A673 (cell line): ENCODE data around the gene TNPO2.

Experiments used
- EZH2 ChIP-seq: fragments of 200-600 bp; sonication (generic); IDR thresholded peaks from 2 replicates; pipeline ENCODE4 v1.6.1; 2017; ENCODE audit warnings: borderline replicate concordance, low read depth, mild to moderate bottlenecking, mixed read lengths, antibody characterized with exemption, low read length; ENCODE audit not compliant: poor library complexity, severe bottlenecking
- TF ChIP-seq, protein P1 (sequence below): fragments of 300-800, 200-600 bp; sonication (generic); conservative IDR thresholded peaks from 2 replicates; pipeline ENCODE4 v1.5.1; 2017; ENCODE audit warnings: low read depth, mild to moderate bottlenecking, antibody characterized with exemption, low read length, moderate library complexity, mixed read lengths

DNA sequence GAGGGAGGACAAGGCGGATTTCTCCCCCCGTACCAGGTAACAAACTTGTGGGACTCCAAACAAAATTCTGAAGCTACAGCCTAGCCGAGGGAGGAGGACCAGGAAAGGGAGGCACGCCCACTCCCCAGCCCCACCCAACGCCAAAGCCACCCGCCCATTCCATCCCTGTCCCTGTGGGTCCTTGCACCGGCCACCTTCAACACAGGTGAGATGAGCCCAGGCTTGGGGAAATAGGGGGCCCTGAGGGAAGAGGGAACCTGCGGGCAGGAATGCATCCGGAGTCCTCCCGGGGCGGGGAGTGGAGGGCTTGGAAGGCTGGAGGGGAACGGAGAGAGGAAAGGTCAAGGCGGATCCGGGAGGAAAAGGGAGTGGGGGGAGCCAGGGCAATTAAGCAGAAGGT is 27.9 kb upstream of the TNPO2 start, which contains the start of gene BEST2:
- TF ChIP-seq EZH2 = no peak
- TF ChIP-seq, protein P1, sequence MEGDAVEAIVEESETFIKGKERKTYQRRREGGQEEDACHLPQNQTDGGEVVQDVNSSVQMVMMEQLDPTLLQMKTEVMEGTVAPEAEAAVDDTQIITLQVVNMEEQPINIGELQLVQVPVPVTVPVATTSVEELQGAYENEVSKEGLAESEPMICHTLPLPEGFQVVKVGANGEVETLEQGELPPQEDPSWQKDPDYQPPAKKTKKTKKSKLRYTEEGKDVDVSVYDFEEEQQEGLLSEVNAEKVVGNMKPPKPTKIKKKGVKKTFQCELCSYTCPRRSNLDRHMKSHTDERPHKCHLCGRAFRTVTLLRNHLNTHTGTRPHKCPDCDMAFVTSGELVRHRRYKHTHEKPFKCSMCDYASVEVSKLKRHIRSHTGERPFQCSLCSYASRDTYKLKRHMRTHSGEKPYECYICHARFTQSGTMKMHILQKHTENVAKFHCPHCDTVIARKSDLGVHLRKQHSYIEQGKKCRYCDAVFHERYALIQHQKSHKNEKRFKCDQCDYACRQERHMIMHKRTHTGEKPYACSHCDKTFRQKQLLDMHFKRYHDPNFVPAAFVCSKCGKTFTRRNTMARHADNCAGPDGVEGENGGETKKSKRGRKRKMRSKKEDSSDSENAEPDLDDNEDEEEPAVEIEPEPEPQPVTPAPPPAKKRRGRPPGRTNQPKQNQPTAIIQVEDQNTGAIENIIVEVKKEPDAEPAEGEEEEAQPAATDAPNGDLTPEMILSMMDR = no peak
